Fibroblast of skin of right biceps (primary cell): Measurements from ENCODE around the gene LIMK2.

ENCODE experiments used
- DNase-seq: peaks from one replicate; pipeline ENCODE4 v3.0.0-alpha.2; 2013

LIMK2 gene

DNA sequence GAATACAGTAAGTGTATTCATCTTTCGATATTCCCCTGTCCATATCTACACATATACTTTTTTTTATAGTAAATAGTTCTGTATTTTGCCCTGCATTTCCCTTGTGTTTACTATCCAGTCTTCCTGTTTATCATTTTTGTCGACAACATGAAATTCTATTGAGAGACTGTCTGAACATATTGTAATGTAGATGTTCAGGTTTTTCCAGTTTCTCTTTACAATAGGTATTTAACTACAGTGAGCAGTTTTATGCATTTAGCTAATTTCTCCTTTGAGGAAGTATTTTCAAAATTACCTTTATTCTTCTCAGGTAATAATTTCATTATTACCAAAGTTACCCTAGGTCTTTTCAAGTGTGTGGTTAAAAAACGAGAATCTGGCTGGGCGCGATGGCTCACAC, 63.5 kb downstream of the LIMK2 start:
- DNase-seq = no peak

DNA sequence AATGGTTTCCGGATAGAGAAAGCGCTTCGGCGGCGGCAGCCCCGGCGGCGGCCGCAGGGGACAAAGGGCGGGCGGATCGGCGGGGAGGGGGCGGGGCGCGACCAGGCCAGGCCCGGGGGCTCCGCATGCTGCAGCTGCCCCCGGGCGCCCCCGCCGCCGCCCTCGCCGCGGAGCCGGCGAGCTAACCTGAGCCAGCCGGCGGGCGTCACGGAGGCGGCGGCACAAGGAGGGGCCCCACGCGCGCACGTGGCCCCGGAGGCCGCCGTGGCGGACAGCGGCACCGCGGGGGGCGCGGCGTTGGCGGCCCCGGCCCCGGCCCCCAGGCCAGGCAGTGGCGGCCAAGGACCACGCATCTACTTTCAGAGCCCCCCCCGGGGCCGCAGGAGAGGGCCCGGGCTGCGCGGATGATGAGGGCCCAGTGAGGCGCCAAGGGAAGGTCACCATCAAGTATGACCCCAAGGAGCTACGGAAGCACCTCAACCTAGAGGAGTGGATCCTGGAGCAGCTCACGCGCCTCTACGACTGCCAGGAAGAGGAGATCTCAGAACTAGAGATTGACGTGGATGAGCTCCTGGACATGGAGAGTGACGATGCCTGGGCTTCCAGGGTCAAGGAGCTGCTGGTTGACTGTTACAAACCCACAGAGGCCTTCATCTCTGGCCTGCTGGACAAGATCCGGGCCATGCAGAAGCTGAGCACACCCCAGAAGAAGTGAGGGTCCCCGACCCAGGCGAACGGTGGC, 64.5 kb downstream of the LIMK2 start:
- no peak for DNase-seq

DNA sequence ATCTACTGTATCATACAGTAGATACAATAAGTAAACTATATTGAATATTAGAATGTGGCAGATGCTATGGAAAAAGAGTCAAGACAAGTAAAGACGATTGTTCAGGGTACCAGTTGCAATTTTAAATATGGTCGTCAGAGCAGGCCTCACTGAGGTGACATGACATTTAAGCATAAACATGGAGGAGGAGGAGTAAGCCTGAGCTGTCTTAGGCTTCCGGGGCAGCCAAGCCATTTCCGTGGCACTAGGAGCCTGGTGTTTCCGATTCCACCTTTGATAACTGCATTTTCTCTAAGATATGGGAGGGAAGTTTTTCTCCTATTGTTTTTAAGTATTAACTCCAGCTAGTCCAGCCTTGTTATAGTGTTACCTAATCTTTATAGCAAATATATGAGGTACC, 65.6 kb downstream of the LIMK2 start:
- DNase-seq = no peak

DNA sequence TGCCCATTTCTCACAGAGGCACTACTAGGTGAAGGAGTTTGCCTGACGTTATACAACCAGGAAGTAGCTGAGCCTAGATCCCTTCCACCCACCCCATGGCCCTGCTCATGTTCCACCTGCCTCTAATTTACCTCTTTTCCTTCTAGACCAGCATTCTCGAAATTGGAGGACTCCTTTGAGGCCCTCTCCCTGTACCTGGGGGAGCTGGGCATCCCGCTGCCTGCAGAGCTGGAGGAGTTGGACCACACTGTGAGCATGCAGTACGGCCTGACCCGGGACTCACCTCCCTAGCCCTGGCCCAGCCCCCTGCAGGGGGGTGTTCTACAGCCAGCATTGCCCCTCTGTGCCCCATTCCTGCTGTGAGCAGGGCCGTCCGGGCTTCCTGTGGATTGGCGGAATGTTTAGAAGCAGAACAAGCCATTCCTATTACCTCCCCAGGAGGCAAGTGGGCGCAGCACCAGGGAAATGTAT, 66.1 kb downstream of the LIMK2 start:
- no peak for DNase-seq

DNA sequence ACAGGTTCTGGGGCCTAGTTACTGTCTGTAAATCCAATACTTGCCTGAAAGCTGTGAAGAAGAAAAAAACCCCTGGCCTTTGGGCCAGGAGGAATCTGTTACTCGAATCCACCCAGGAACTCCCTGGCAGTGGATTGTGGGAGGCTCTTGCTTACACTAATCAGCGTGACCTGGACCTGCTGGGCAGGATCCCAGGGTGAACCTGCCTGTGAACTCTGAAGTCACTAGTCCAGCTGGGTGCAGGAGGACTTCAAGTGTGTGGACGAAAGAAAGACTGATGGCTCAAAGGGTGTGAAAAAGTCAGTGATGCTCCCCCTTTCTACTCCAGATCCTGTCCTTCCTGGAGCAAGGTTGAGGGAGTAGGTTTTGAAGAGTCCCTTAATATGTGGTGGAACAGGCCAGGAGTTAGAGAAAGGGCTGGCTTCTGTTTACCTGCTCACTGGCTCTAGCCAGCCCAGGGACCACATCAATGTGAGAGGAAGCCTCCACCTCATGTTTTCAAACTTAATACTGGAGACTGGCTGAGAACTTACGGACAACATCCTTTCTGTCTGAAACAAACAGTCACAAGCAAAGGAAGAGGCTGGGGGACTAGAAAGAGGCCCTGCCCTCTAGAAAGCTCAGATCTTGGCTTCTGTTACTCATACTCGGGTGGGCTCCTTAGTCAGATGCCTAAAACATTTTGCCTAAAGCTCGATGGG, 66.7 kb downstream of the LIMK2 start:
- no peak for DNase-seq

DNA sequence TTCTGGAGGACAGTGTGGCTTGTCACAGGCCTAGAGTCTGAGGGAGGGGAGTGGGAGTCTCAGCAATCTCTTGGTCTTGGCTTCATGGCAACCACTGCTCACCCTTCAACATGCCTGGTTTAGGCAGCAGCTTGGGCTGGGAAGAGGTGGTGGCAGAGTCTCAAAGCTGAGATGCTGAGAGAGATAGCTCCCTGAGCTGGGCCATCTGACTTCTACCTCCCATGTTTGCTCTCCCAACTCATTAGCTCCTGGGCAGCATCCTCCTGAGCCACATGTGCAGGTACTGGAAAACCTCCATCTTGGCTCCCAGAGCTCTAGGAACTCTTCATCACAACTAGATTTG, 67.2 kb downstream of the LIMK2 start:
- no peak for DNase-seq

DNA sequence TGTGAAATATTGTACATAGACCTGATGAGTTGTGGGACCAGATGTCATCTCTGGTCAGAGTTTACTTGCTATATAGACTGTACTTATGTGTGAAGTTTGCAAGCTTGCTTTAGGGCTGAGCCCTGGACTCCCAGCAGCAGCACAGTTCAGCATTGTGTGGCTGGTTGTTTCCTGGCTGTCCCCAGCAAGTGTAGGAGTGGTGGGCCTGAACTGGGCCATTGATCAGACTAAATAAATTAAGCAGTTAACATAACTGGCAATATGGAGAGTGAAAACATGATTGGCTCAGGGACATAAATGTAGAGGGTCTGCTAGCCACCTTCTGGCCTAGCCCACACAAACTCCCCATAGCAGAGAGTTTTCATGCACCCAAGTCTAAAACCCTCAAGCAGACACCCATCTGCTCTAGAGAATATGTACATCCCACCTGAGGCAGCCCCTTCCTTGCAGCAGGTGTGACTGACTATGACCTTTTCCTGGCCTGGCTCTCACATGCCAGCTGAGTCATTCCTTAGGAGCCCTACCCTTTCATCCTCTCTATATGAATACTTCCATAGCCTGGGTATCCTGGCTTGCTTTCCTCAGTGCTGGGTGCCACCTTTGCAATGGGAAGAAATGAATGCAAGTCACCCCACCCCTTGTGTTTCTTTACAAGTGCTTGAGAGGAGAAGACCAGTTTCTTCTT, 67.9 kb downstream of the LIMK2 start:
- DNase-seq = no peak

DNA sequence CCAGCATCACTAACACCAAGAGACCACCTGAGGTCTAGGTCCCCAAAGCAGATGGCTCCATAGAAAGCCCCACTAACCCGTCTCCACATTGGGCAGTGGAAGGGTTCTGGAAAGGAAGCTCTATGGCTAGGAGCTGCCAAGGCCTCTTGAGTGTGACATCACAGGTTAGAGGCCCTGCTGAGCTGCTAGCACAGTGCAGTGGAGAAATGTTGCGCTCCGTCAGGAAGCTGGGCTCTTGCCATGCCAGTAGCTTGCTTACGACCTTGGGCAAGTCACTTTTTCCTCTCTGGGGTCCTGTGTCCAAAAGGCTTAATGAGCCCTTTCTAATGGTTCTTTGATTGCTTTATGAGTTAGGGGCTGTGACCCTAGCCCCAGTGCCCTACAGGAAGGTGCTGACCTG, 69.6 kb downstream of the LIMK2 start:
- DNase-seq = no peak

DNA sequence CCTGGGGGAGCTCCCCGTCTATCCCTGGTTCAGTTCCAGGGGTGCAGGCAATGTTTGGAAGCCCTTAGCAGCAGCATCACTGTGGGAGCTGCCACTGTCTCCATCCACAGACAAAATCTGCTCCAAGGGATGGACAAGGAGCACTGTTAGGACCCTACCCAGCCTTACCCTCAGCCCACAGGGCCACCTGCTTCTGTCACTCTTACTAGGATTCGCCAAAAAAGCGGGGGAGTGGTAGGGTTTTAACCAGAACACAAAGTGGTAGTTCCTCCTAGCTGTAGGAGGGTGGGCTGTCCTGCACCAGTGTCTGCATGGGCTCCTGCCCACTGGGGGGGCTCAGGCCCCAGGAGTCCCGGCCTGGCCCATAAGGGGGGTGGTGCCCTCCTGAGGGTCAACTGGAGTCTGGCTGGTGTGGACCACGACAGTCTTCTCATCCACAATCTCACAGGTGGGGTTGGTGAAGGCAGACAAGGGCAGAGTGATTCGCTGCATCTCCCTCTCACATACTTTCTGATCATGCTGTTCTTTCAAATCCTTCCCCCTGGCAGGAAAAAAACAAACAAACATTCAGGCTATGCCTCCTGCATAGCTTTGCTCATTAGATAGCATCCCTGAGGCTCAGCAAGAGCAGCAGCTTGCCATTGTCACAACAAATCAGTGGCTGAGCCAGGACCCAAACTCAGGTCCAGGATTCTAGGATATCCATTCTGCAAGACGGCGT, 70.8 kb downstream of the LIMK2 start:
- DNase-seq = no peak

DNA sequence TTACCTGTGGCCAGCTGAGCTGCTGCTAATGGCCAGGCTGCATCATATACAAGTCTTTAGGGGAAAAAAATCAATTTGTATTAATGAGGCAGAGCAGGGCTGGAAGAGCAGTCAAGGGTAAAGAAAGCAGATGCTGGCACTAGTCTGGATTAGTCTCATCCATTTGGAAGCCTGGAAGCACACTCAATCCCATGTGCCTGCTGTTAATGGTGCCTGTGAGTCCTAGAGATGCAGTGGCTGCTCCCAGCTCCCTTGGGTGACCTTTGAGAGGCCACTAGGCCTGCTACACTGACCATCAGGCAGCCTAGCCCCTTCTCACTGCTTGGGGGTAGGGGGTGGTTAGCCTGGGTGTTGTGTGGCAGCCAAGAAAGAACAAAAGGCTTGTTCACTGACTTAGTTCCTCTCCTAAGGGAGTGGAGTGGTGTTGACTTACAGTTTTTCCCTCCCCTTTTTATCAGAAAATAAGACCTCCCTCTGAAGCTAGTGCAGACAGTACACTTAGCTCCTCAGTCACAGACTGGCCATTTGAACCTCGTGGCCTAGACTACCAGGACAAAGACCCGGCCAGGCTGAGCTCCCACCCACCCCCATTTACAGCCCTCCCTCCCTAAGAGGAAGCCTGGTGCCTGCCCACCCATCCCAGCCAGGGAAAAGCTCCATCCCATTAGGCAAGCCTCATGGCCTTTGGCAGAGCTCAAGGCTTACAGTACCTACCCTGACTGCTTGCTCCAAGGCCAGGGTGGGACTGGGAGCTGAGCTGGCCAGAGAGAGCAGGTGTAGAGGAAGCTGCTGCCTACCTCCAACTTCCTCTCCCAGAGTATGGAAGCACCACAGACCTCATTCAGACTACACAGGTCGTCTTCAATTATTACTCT, 72.4 kb downstream of the LIMK2 start:
- no peak for DNase-seq

DNA sequence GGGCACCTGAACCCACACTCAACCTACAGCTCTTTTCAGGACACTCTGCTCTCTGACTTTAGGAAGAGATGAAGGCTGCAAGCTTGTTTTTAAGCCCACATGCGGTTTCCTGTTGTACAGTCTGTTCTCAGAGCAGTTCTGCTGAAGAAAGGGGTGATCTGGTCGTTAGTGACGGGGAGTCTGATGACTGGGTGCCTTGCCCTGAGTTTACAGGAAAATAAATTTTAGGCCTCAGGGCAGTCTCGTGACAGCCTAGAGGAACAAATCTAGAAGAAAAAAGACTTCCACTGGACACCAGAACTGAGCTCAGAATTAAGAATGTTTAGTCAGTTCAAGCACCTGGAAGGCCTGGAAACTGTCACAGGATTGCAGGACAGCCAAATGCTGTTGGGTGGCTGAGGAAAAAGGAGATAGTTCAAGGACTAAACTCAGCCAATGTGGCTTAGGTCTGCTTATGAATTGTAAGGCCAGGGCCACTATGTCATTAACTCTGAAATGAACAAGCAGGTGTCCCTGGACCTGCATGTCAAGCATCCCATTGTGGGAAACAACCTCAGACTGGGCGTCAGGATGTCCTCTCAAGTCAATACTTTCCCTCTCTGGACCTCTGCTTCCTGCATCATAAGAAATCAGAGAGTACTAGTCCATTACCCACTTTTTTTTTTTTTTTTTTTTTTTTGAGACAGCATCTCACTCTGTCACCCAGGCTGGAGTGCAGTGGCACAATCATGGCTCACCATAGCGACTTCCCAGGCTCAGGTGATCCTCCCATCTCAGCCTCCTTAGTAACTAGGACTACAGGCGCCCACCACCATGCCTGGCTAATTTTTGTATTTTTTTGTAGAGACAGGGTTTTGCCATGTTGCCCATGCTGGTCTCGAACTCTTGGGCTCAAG, 74.5 kb downstream of the LIMK2 start:
- DNase-seq = no peak

DNA sequence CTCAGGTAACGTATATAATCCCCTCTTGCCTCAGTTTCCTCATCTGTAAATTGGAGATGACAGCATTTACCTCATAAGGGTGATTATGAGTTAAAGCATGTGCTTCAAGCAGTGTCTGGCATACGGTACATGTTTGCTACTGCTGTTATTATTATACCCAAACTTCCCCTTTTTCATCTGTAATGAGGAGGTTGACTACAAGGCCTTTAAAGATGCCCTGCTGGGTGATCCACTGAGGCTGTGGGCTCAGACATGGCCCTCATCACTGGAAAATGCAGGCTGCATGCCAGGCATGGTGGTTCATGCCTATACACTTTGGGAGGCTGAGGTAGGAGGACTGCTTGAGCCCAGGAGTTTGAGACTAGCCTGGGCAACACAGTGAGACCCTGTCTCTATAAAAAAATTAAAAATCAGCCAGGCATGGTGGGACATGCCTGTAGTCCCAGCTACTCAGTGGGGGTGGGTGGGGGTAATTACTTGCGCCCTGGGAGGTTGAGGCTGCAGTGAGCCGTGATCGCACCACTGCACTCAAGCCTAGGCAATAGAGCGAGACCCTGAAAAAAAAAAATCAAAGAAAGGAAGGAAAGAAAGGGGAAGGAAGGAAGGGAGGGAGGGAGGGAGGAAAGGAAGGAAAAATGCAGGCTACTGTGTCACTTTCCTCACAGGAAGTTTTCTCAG, 75.9 kb downstream of the LIMK2 start:
- DNase-seq = no peak

DNA sequence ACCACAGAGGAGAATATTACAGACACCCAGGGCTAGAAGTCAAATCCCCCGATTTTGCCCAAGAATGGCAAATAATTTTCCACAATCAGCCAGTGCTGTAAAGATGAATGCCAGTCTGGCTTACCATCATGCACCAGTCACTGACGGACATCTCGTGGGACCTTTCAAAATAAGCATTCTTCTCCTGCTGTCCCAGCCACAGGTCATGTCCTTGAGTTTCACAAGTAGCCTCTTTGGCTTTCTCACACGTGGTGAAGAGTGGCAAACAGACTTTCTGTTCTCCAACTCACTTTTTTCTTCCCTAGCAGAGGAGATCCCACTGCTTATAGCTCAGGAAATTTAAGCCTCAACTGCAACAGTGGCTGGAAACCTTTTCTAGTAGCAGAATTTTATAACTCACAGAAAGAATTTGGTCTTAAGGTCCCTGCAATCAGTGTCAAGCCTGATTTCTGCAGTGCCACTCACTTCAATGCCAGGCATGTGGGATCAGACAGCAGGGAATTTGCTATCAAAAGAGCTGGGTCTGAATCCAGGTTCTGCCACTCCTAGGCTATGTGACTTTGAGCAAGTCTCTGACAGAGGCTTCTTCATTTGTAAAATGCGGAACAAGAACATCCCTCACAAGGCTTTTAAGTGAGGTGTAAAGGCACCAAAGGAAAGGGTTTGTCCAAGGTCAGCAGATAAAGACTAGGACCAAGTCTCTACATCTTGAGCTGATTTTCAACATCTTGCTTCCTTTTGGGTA, 76.6 kb downstream of the LIMK2 start:
- no peak for DNase-seq

DNA sequence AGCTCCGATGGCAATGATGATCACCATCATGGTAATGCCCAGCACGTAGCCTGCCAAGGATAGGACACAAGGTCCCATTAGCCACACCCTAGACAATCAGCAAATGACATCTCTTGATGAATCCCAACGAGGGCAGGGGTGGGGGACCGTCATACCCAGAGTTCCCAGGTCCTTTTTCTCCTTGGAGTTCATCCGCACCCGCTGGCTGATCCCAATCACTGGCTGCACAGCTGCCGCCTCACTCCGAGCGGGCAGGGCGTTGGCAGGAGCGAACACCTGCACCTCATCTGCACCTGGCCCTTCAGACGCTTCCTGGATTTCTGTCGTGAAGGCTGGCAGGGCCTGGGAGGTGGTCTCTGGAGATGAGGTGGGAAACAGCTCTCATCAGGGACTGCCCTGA, 77.2 kb downstream of the LIMK2 start:
- no peak for DNase-seq

DNA sequence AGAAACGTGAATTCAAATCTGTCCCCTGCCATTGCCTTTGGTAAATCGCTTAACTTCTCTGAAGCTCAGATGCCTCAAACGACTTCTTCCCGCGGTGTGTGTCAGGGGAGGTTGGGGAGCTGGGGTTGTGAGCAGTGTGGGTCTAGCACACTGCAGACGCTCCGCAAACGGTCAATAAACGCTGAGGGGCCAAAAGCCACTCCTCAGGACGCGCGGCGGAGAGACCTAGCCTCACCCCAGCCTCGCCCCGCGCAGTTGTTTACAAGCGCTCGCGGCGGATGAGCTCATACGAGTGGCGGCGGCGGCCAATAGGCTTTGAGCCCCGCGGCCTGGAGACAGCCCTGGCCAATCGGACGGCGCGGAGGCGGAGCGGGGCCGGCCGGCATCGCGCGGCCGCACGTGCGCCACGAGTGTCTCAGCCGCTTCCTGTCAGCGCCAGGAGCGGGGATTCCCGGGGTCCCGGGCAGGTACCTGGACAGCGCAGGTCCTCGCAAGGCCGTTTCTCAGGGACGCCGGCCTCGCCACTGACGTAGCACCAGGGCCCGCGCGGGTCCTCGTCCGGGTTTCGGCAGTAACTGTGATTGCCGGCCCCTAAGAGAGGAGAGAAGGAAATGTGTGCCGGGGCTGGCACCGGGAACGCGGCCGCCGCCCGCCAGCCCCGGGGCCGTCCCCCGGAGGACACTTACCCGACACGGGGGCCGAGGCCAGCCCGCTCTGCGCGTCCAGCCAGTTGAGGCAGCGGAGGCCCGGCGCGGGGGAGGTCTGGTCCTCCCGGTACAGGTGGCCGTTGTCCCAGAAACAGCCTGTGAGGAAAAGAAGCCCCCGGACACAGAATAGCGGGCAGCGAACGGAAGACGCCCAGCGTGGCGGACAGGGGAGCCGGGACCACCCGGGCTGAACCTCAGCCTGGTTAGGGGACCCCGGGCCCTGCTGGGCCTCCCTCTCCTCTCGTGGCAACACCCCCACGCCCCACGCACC, 78.7 kb downstream of the LIMK2 start:
- peak; percentile 90 for DNase-seq

DNA sequence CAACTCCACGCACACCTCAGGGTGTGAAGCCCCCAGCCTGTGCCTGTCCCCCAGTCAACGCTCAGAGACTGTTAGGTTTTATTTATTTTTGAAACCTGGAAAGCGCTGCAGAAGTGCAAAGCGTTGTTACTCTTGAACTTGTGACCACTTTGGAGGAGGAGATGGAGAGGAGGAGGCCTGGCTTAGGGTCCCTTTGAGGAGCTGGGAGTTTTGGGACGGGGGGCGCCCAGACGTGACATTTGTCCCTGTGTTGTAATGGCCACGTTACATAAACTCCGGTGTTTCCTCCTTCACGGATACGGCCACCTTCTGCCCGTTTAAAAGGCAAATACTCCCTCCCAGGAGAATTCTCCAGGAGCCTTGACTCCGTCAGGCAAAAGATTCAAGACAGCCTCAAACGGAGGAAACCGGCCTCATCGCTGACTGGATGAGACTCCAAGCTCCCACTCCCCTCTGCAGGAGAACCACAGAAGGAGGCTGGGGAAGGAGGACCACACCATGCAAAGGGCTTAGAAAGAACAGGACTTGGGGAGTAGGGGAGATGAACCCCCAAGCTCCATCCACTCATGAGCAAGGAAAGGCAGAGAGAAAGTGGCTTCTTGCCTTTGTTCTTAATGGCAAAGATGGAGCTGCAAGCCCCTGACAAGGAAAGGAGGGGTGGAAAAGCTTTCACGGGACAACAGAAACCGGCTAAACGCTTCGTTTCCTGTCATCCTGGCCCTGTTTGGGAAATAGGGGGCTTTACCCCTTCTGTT, 79.6 kb downstream of the LIMK2 start:
- peak; percentile 27 for DNase-seq

DNA sequence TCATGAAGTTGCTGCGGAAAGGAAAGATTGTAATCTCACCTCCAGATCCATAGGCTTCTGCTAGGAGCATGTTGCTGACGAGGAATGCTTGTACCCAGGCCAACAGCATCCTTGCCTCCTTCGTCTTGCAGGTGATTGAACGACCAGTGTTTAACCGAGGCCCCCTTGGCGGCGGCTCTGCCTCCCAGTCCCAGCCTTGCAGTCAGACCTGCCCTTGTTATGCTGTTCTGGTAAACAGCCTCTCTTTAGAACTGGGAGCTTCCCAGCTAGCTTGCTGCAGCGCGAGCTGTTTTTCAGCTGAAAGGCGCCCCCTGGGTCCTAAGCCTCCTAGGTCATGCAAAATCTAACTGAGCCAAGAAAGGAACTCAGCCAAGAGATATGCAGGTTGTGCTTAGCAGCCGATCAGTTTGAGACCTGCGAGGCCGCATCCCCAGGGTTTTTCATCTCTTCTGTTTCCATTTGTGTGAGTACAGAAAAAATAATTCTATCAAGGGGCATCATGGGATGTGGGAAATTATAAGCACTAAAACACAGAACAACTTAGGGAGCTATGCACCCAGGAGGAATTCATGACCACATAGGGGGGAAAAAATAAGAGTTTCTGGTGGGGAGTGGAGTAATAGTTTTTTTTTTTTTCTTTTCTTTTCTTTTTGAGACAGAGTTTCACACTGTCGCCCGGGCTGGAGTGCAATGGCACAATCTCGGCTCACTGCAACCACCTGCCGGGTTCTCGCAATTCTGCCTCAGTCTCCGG, 80.3 kb downstream of the LIMK2 start, which contains the start of gene PIK3IP1:
Gene PIK3IP1, minus strand, starts transcription at position 253 of the 754 bp plus-strand sequence. Its CDS starts 144 bp downstream, at position 109.
- DNase-seq = peak; percentile 79
